GM19023 (cell line): Measurements from ENCODE around the gene METAP2.

ENCODE experiments used
- ATAC-seq: cut with Tn5 transposase; IDR thresholded peaks from one replicate; pipeline ENCODE4 v1.9.1; 2021; ENCODE audit warnings: mild to moderate bottlenecking, moderate library complexity; ENCODE audit not compliant: unreplicated experiment

The METAP2 gene

GRCh38 chr12:95548539-95549391 is 74.8 kb downstream of the METAP2 start:
- ATAC-seq = no peak

GRCh38 chr12:95549392-95550084 is 75.6 kb downstream of the METAP2 start:
- ATAC-seq = no peak

GRCh38 chr12:95551305-95551704 is 77.4 kb downstream of the METAP2 start, which contains the start of gene USP44:
Gene USP44 (minus strand): TSS chr12:95551476. CDS start chr12:95534256, 17,220 bp downstream.
- no peak for ATAC-seq

- no peak for ATAC-seq
Observed at GRCh38 chr12:95551913-95552516, 78.1 kb downstream of the METAP2 start.

GRCh38 chr12:95553197-95553943 is 79.4 kb downstream of the METAP2 start:
- no peak for ATAC-seq

- no peak for ATAC-seq
Observed at GRCh38 chr12:95554532-95555071, 80.7 kb downstream of the METAP2 start.

- no peak for ATAC-seq
Observed at GRCh38 chr12:95557625-95558024, 83.7 kb downstream of the METAP2 start.
